HG03097 (cell line): ENCODE data around the gene EPB41L5.
"Not testable (repeated sequence)": the region's sequence is repeated elsewhere in the genome, so short reads cannot be mapped to it uniquely, and the experiment has no call there.

Experiments used
- ATAC-seq: cut with Tn5 transposase; IDR thresholded peaks from one replicate; pipeline ENCODE4 v1.9.1; 2021; ENCODE audit not compliant: unreplicated experiment, low FRiP score

EPB41L5 gene

GRCh38 chr2:120135013-120135412 is 122.1 kb downstream of the EPB41L5 start:
- ATAC-seq, result not testable (repeated sequence)

- no peak for ATAC-seq
Observed at GRCh38 chr2:120140866-120141265, 128.0 kb downstream of the EPB41L5 start.

- ATAC-seq, result no peak
Observed at GRCh38 chr2:120141300-120142069, 128.6 kb downstream of the EPB41L5 start.

GRCh38 chr2:120142528-120143219 is 129.8 kb downstream of the EPB41L5 start:
- ATAC-seq, result no peak

GRCh38 chr2:120148229-120148628 is 135.4 kb downstream of the EPB41L5 start:
- no peak for ATAC-seq

- no peak for ATAC-seq
Observed at GRCh38 chr2:120148669-120149068, 135.8 kb downstream of the EPB41L5 start.

- no peak for ATAC-seq
Observed at GRCh38 chr2:120149406-120149805, 136.5 kb downstream of the EPB41L5 start.

- no peak for ATAC-seq
Observed at GRCh38 chr2:120150040-120150482, 137.2 kb downstream of the EPB41L5 start.

- ATAC-seq, result no peak
Observed at GRCh38 chr2:120155308-120155707, 142.4 kb downstream of the EPB41L5 start.

- not testable (repeated sequence) for ATAC-seq
Observed at GRCh38 chr2:120158658-120159057, 145.8 kb downstream of the EPB41L5 start.

- ATAC-seq, result no peak
Observed at GRCh38 chr2:120161190-120161589, 148.3 kb downstream of the EPB41L5 start.

- ATAC-seq, result no peak
Observed at GRCh38 chr2:120162716-120163115, 149.8 kb downstream of the EPB41L5 start.

GRCh38 chr2:120167272-120167671 is 154.4 kb downstream of the EPB41L5 start:
- no peak for ATAC-seq

GRCh38 chr2:120169020-120169419 is 156.1 kb downstream of the EPB41L5 start:
- ATAC-seq, result no peak

- ATAC-seq, result no peak
Observed at GRCh38 chr2:120174963-120175581, 162.2 kb downstream of the EPB41L5 start.

GRCh38 chr2:120176526-120176925 is 163.6 kb downstream of the EPB41L5 start:
- no peak for ATAC-seq

- peak; percentile 92 for ATAC-seq
Observed at GRCh38 chr2:120177001-120177621, 164.2 kb downstream of the EPB41L5 start.

GRCh38 chr2:120177973-120178372 is 165.1 kb downstream of the EPB41L5 start:
- no peak for ATAC-seq

- ATAC-seq, result no peak
Observed at GRCh38 chr2:120179396-120179795, 166.5 kb downstream of the EPB41L5 start.

GRCh38 chr2:120180066-120180465 is 167.2 kb downstream of the EPB41L5 start:
- no peak for ATAC-seq

GRCh38 chr2:120182019-120182560 is 169.2 kb downstream of the EPB41L5 start:
- ATAC-seq, result no peak
